T-cell (primary cell): ENCODE measurements around the gene SORL1. TPM values are rescaled to one million over a fixed set of nuclear protein-coding genes. Genes with fewer than 3 reads are reported as not detected.
A peak's percentile ranks its signal among the peaks of the same experiment; 100 is the strongest.

Experiments used
- ATAC-seq, 4 experiments: fragments of 200-7000 bp in 3 of 4; fragments of 150-1000 bp in 1 of 4; cut with Tn5 transposase; replicated peaks in 1 of 4; 1 replicate in 3 of 4; 2 replicates in 1 of 4; pipeline ENCODE4 v1.10.0; 2021; ENCODE audit warnings: moderate library complexity in 3 of 4, mild to moderate bottlenecking in 2 of 4, moderate number of reproducible peaks in 1 of 4
- CTCF ChIA-PET, 2 donors: fragments of 300-600 bp; sonication (Branson Sonifier 250); formaldehyde crosslinking; loops; one replicate each; lab custom pipeline; 2022; ENCODE audit warnings: antibody characterized with exemption in 2 of 2; lab: Charles Lee
- POLR2A ChIA-PET, 2 donors: fragments of 300-600 bp; sonication (Branson Sonifier 250); formaldehyde crosslinking; loops; one replicate each; lab custom pipeline; 2022; ENCODE audit warnings: antibody characterized with exemption in 2 of 2; lab: Charles Lee
- DNase-seq, 35 experiments: peaks; one replicate each; pipeline versions ENCODE4 v3.0.0 to v3.0.0-alpha.2; 2013 to 2023
- H3K27ac ChIP-seq: one replicate; pipeline ENCODE4 v1.5.1; 2013; ENCODE audit warnings: low read length
- H3K27me3 ChIP-seq, 2 experiments: replicated peaks in 1 of 2; 1 replicate in 1 of 2; 2 replicates in 1 of 2; pipeline versions ENCODE4 v1.6.1 to v1.7.0; 2013; ENCODE audit warnings: low read length in 1 of 2, mixed read lengths in 1 of 2; ENCODE audit not compliant: control insufficient read depth in 2 of 2, insufficient read depth in 2 of 2; ENCODE audit errors: extremely low read depth in 1 of 2
- H3K36me3 ChIP-seq, 2 donors: 1 replicate in 1 of 2; 2 replicates in 1 of 2; pipeline versions ENCODE4 v1.6.1 to v1.7.0; 2013; ENCODE audit warnings: low read length in 1 of 2; ENCODE audit not compliant: control insufficient read depth in 2 of 2, insufficient read depth in 1 of 2; ENCODE audit errors: extremely low read depth in 1 of 2
- H3K4me1 ChIP-seq, 2 experiments: 1 replicate in 1 of 2; 2 replicates in 1 of 2; pipeline versions ENCODE4 v1.6.1 to v1.7.0; 2013; ENCODE audit warnings: low read length in 2 of 2, mixed read lengths in 1 of 2; ENCODE audit not compliant: insufficient read depth in 2 of 2, control insufficient read depth in 1 of 2; ENCODE audit errors: extremely low read depth in 1 of 2
- H3K4me3 ChIP-seq, 2 donors: 1 replicate in 1 of 2; 2 replicates in 1 of 2; pipeline versions ENCODE4 v1.5.1 to v1.7.0; 2013; ENCODE audit warnings: mild to moderate bottlenecking in 2 of 2, low read length in 1 of 2, moderate library complexity in 1 of 2; ENCODE audit not compliant: control insufficient read depth in 1 of 2; ENCODE audit errors: extremely low read depth in 1 of 2
- H3K9me3 ChIP-seq: 2 replicates; pipeline ENCODE4 v1.7.0; 2013
- H3K27ac Mint-ChIP-seq, 2 donors: one replicate each; pipeline ENCODE4 v1.8.0; 2020 to 2021; ENCODE audit warnings: mild to moderate bottlenecking in 2 of 2, mixed read lengths in 2 of 2
- H3K27me3 Mint-ChIP-seq, 2 donors: one replicate each; pipeline ENCODE4 v1.8.0; 2021 to 2022; ENCODE audit warnings: mixed read lengths in 2 of 2
- H3K36me3 Mint-ChIP-seq: one replicate; pipeline ENCODE4 v1.8.0; 2021; ENCODE audit warnings: mixed read lengths
- H3K4me1 Mint-ChIP-seq, 3 donors: one replicate each; pipeline ENCODE4 v1.8.0; 2020 to 2022; ENCODE audit warnings: mixed read lengths in 3 of 3, mild to moderate bottlenecking in 1 of 3
- H3K4me3 Mint-ChIP-seq, 3 donors: one replicate each; pipeline ENCODE4 v1.8.0; 2020 to 2022; ENCODE audit warnings: mild to moderate bottlenecking in 3 of 3, mixed read lengths in 3 of 3, moderate library complexity in 3 of 3
- H3K9me3 Mint-ChIP-seq, 3 donors: one replicate each; pipeline ENCODE4 v1.8.0; 2020 to 2022; ENCODE audit warnings: mixed read lengths in 3 of 3
- WGBS: methylation state at CpG from one replicate; pipeline ENCODE4 v1.1.5; 2013; ENCODE audit warnings: missing lambda C conversion rate; ENCODE audit not compliant: insufficient coverage; 5-methylcytosine and 5-hydroxymethylcytosine counted together
- total RNA-seq, 35 experiments: library from RNA in 6 of 35; stranded (reverse) in 6 of 35; fragments of 120-200 nt in 1 of 35; gene quantifications; one replicate each; pipeline versions ENCODE4 v1.2.1 to v1.2.4 and lab custom pipeline; 2013 to 2026

Gene SORL1
- total RNA-seq, 5 donors from 2014 or later (not counting 1 experiment from before 2014, with no cell fraction given), result 361 to 422 (median 392) TPM

DNA sequence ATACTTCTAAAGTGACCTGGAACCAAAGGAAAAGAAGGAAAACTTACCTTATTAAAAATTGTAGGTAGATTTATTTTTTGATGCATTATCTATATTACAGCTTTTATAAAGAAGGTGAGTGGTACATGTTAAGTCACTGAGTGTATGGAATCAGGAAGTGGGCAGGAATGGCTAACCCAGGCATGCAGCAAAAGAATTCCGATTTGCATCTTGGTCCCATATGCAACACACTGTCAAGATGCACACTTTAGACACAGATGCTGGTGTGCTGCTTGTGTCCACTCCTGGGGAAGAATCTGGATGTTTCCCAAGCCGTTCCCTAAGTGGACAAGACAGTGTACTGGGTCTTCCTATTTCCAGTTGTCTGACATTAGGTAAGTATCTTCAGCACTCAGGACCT, 100.5 kb downstream of the SORL1 start:
- Histone ChIP-seq H3K4me3 (no peak overlapping the region), H3K4me1 (peaks cover 0 to 3% of the 10 kb centered on the region in 2 experiments), H3K27ac (no peak overlapping the region), H3K9me3 (no peaks in the 10 kb centered on the region), H3K36me3 (peaks cover 26 to 96% of the 10 kb centered on the region in 2 donors), H3K27me3 (no peaks in the 10 kb centered on the region)
- H3K9me3 Mint-ChIP-seq, result no peaks in the 10 kb centered on the region
- H3K27ac Mint-ChIP-seq, result no peak overlapping the region
- CTCF ChIA-PET, result no interaction called here
- ATAC-seq, result no peak
- no peak for DNase-seq
- POLR2A ChIA-PET, result no interaction called here
- peaks cover 74% of the 10 kb centered on the region for H3K36me3 Mint-ChIP-seq
- no peak overlapping the region for H3K4me3 Mint-ChIP-seq
- WGBS, result 100% methylated on average over 1 of the region's 2 CpGs
- peaks cover 23 to 28% (median 26%) of the 10 kb centered on the region in 3 donors for H3K4me1 Mint-ChIP-seq
- no peaks in the 10 kb centered on the region for H3K27me3 Mint-ChIP-seq

GRCh38 chr11:121553389-121553788, 101.3 kb downstream of the SORL1 start:
- DNase-seq, result no peak
- peak overlapping the region; percentile 1 to 22 for H3K27ac Mint-ChIP-seq
- ATAC-seq, result no peak
- H3K36me3 Mint-ChIP-seq, result peaks cover 70% of the 10 kb centered on the region
- H3K4me3 Mint-ChIP-seq, result no peak overlapping the region
- no peaks in the 10 kb centered on the region for H3K9me3 Mint-ChIP-seq
- Histone ChIP-seq H3K4me1 (peaks cover 0 to 3% of the 10 kb centered on the region in 2 experiments), H3K36me3 (peaks cover 27 to 95% of the 10 kb centered on the region in 2 donors), H3K27me3 (no peaks in the 10 kb centered on the region), H3K9me3 (no peaks in the 10 kb centered on the region), H3K4me3 (no peak overlapping the region), H3K27ac (no peak overlapping the region)
- ChIA-PET CTCF (interaction anchor here in 1 of 2 donors (0.5 kb wide), 1 partner anchor 488 kb away, joined by 3 read pairs; no protein-coding TSS in a partner anchor), POLR2A (no interaction called here)
- H3K27me3 Mint-ChIP-seq, result no peaks in the 10 kb centered on the region
- WGBS, result 88% methylated on average over 3 of the region's 3 CpGs
- peaks cover 20 to 27% (median 25%) of the 10 kb centered on the region in 3 donors for H3K4me1 Mint-ChIP-seq

- H3K4me3 ChIP-seq, result no peak overlapping the region
- no peak overlapping the region for H3K27ac ChIP-seq
- peaks cover 0 to 3% of the 10 kb centered on the region in 2 experiments for H3K4me1 ChIP-seq
- no peaks in the 10 kb centered on the region for H3K9me3 Mint-ChIP-seq
- no peak overlapping the region for H3K4me3 Mint-ChIP-seq
- ATAC-seq (no peak), DNase-seq (no peak)
- ChIA-PET POLR2A (no interaction called here), CTCF (interaction anchor here in 1 of 2 donors (0.5 kb wide), 1 partner anchor 489 kb away, joined by 3 read pairs; no protein-coding TSS in a partner anchor)
- no peaks in the 10 kb centered on the region for H3K9me3 ChIP-seq
- peaks cover 20 to 27% (median 25%) of the 10 kb centered on the region in 3 donors for H3K4me1 Mint-ChIP-seq
- peaks cover 28 to 97% of the 10 kb centered on the region in 2 donors for H3K36me3 ChIP-seq
- no peak overlapping the region for H3K27ac Mint-ChIP-seq
- 96% methylated on average over 10 of the region's 11 CpGs for whole genome bisulfite sequencing
- no peaks in the 10 kb centered on the region for H3K27me3 Mint-ChIP-seq
- no peaks in the 10 kb centered on the region for H3K27me3 ChIP-seq
- peaks cover 74% of the 10 kb centered on the region for H3K36me3 Mint-ChIP-seq
Observed at GRCh38 chr11:121553806-121554205, 101.7 kb downstream of the SORL1 start.

DNA sequence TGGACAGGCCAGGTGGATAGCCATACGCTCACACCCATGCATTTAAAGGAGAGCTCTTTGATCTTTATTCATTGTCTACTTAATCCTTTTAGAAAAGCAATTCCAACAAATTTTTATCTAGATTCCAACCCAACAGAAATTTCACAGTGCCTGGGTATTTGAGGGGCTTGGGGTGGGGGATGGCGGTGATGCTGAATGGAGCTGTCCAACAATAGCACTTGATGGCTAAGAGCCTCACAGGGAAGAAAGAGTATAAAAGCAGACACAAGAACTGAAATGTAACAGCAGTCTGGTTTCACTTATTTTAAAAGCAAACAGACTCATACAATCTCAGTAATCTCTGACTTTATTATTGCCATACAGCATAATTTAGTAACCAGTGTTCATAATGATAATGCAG, 102.4 kb downstream of the SORL1 start:
- Histone ChIP-seq H3K4me3 (no peak overlapping the region), H3K27ac (no peak overlapping the region), H3K4me1 (peaks cover 0 to 3% of the 10 kb centered on the region in 2 experiments), H3K36me3 (peaks cover 25 to 98% of the 10 kb centered on the region in 2 donors), H3K27me3 (no peaks in the 10 kb centered on the region), H3K9me3 (no peaks in the 10 kb centered on the region)
- no peak for ATAC-seq
- Mint-ChIP-seq H3K27me3 (no peaks in the 10 kb centered on the region), H3K4me1 (peaks cover 26 to 32% (median 29%) of the 10 kb centered on the region in 3 donors), H3K36me3 (peaks cover 81% of the 10 kb centered on the region), H3K4me3 (no peak overlapping the region), H3K27ac (peak overlapping the region in 1 of 2 donors; percentile 55), H3K9me3 (no peaks in the 10 kb centered on the region)
- ChIA-PET CTCF (no interaction called here), POLR2A (no interaction called here)
- DNase-seq, result no peak
- no CpG with 5 or more reads among the region's 2 CpGs for WGBS

DNA sequence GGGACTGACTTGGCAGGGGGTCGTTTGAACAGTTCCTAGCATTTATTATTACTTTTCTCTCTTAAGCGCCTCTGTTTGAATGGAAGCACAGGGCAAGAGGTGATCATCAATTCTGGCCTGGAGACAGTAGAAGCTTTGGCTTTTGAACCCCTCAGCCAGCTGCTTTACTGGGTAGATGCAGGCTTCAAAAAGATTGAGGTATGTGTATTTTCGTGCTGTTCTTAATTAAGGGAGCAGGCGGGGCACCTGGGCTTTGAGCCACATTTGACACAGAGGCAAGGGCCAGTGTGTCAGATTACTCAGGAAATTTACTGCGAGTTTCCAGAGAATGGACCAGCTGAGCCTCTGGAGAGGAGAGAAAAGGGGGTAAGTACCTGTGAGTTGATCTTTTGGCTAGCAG, 103.0 kb downstream of the SORL1 start:
- POLR2A ChIA-PET, result no interaction called here
- Mint-ChIP-seq H3K4me3 (no peak overlapping the region), H3K4me1 (peaks cover 31 to 37% (median 33%) of the 10 kb centered on the region in 3 donors), H3K27ac (no peak overlapping the region), H3K36me3 (peaks cover 82% of the 10 kb centered on the region), H3K27me3 (no peaks in the 10 kb centered on the region), H3K9me3 (no peaks in the 10 kb centered on the region)
- no peak overlapping the region for H3K4me3 ChIP-seq
- no peak overlapping the region for H3K27ac ChIP-seq
- peaks cover 0 to 3% of the 10 kb centered on the region in 2 experiments for H3K4me1 ChIP-seq
- WGBS, result 92% methylated on average over 3 of the region's 5 CpGs
- H3K9me3 ChIP-seq, result no peaks in the 10 kb centered on the region
- CTCF ChIA-PET, result no interaction called here
- no peaks in the 10 kb centered on the region for H3K27me3 ChIP-seq
- no peak for ATAC-seq
- H3K36me3 ChIP-seq, result peaks cover 25 to 98% of the 10 kb centered on the region in 2 donors
- DNase-seq, result no peak

DNA sequence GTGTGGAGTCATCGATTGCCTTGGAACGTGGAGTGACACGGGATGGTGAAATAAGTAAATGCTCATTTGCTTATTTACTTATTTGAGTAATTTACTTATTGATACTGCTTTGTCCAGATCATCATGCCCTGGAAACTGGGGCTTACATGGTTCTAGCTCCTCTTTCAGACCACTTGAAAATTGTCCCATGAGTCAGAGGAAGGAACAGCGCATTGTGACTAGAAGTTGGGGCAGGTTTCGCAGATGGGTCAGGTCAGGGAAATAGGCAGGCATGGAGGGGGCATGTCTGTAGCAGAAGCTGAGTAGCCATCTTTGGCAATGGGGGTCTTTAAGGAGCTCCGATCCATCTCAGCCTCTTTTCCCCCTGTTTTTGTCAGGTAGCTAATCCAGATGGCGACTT, 104.8 kb downstream of the SORL1 start:
- Histone ChIP-seq H3K9me3 (no peaks in the 10 kb centered on the region), H3K4me3 (no peak overlapping the region), H3K27me3 (no peaks in the 10 kb centered on the region), H3K36me3 (peaks cover 18 to 98% of the 10 kb centered on the region in 2 donors), H3K27ac (no peak overlapping the region), H3K4me1 (peaks cover 0 to 3% of the 10 kb centered on the region in 2 experiments)
- no peak for DNase-seq
- Mint-ChIP-seq H3K36me3 (peaks cover 79% of the 10 kb centered on the region), H3K27me3 (no peaks in the 10 kb centered on the region), H3K9me3 (no peaks in the 10 kb centered on the region), H3K27ac (peak overlapping the region in 1 of 2 donors; percentile 74), H3K4me3 (no peak overlapping the region), H3K4me1 (peaks cover 30 to 46% (median 36%) of the 10 kb centered on the region in 3 donors)
- POLR2A ChIA-PET, result no interaction called here
- CTCF ChIA-PET, result no interaction called here
- WGBS, result 90% methylated on average over 2 of the region's 7 CpGs
- ATAC-seq, result no peak
